ENCODE measurements around the gene MROH9.

GRCh38 chr1:170908942-170909341 lies 26.4 kb upstream of the MROH9 start:
- no peak for TF ChIP-seq YY1 (IDR thresholded peaks at IDR 0.05; ENCODE audit: low read depth, low read length)
- no peak for TF ChIP-seq POLR2AphosphoS5 (IDR thresholded peaks at IDR 0.05; ENCODE audit: low read depth, low read length)
